Loucy (cell line): ENCODE results near the gene TMC2.
A peak's percentile ranks its signal among the peaks of the same experiment; 100 is the strongest.
"Not testable (repeated sequence)": the region's sequence is repeated elsewhere in the genome, so short reads cannot be mapped to it uniquely, and the experiment has no call there.

Source experiments
- H2AFZ ChIP-seq: fragments of 200-600 bp; sonication (generic); 2 replicates; pipeline ENCODE4 v1.6.0; 2016; ENCODE audit warnings: antibody characterized with exemption, mild to moderate bottlenecking, low read length, moderate library complexity
- H3F3A ChIP-seq: fragments of 200-600 bp; 2 replicates; pipeline ENCODE4 v1.6.0; 2016; ENCODE audit warnings: antibody characterized with exemption, low read depth, mild to moderate bottlenecking
- H3K27me3 ChIP-seq: fragments of 200-600 bp; sonication (generic); 2 replicates; pipeline ENCODE4 v1.6.1; 2014; ENCODE audit warnings: low read length, mild to moderate bottlenecking; ENCODE audit not compliant: insufficient read depth, poor library complexity, severe bottlenecking
- H3K36me3 ChIP-seq: fragments of 200-600 bp; sonication (generic); 2 replicates; pipeline ENCODE4 v1.6.1; 2016; ENCODE audit warnings: low read length; ENCODE audit not compliant: insufficient read depth
- H3K4me1 ChIP-seq: fragments of 200-600 bp; sonication (generic); 2 replicates; pipeline ENCODE4 v1.5.1; 2014; ENCODE audit warnings: low read length, mild to moderate bottlenecking; ENCODE audit not compliant: insufficient read depth, poor library complexity, severe bottlenecking
- H3K4me2 ChIP-seq: fragments of 200-600 bp; sonication (generic); 2 replicates; pipeline ENCODE4 v1.6.0; 2014; ENCODE audit warnings: antibody characterized with exemption, low read length, low read depth, mild to moderate bottlenecking; ENCODE audit not compliant: poor library complexity, severe bottlenecking
- H3K4me3 ChIP-seq: fragments of 200-600 bp; sonication (generic); 2 replicates; pipeline ENCODE4 v1.5.1; 2014; ENCODE audit warnings: low read length, mild to moderate bottlenecking, mixed read lengths; ENCODE audit not compliant: poor library complexity, severe bottlenecking
- H3K79me2 ChIP-seq: fragments of 200-600 bp; sonication (generic); 2 replicates; pipeline ENCODE4 v1.6.1; 2014; ENCODE audit warnings: low read length; ENCODE audit not compliant: insufficient read depth
- H3K9ac ChIP-seq: fragments of 200-600 bp; sonication (generic); 2 replicates; pipeline ENCODE4 v1.6.0; 2014; ENCODE audit warnings: mild to moderate bottlenecking, low read depth, low read length, moderate library complexity; ENCODE audit not compliant: poor library complexity, severe bottlenecking
- H3K9me2 ChIP-seq: fragments of 200-600 bp; sonication (generic); replicated peaks from 2 replicates; pipeline ENCODE4 v1.6.1; 2016; ENCODE audit warnings: low read depth, low read length, mixed read lengths
- H3K9me3 ChIP-seq: fragments of 200-600 bp; sonication (generic); 2 replicates; pipeline ENCODE4 v1.6.1; 2014; ENCODE audit warnings: mild to moderate bottlenecking, antibody characterized with exemption, low read length, low read depth; ENCODE audit not compliant: insufficient read depth
- H4K20me1 ChIP-seq: fragments of 200-600 bp; sonication (generic); 2 replicates; pipeline ENCODE4 v1.6.0; 2014; ENCODE audit warnings: antibody characterized with exemption, low read length, mild to moderate bottlenecking; ENCODE audit not compliant: insufficient read depth, poor library complexity, severe bottlenecking
- EZH2phosphoT487 ChIP-seq: fragments of 200-600 bp; IDR thresholded peaks from 2 replicates; pipeline ENCODE4 v1.6.1; 2018; ENCODE audit warnings: antibody characterized with exemption, mild to moderate bottlenecking, moderate library complexity, borderline replicate concordance
- TF ChIP-seq, protein P1 (sequence below): fragments of 200-600 bp; sonication (generic); conservative IDR thresholded peaks from 2 replicates; pipeline ENCODE4 v1.5.1; 2014; ENCODE audit warnings: mild to moderate bottlenecking, antibody characterized with exemption, low read length

Gene TMC2

DNA sequence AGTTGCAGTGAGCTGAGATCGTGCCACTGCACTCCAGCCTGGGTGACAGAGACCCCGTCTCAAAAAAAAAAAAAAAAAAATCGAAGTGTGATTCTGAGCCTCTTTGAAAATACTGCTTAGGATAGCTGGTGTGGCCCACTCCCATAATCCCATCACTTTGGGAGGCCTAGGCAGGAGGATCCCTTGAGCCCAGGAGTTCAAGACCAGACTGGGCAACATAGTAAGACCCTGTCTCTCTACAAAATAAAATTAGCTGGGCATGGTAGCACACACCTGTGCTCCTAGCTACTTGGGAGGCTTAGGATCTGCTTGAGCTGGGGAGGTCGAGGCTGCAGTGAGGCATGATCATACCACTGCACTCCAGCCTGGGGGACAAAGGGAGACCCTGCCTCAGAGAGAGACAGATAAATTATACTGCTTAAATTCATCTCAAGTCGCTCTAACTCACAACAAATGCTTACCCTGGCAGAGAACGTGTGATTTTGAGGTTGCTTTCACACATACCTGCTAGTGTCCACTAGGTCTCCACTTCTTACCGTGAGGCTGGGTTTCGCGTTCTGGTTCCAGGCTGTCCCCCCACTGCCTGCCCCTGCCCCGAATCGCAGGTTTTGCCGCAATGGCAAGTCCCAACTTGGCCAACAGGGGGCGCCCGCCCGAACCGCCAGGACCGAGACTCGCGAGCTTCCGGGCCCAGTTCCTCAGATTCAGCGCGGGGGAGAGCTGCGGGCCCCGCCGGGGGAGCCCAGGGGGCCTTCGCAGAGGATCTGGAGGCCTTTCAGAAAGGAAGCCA, 12.3 kb upstream of the TMC2 start:
- Histone ChIP-seq H3K4me2 (peak overlapping the region; percentile 97), H4K20me1 (no peaks in the 10 kb centered on the region), H3F3A (no peaks in the 10 kb centered on the region), H3K9me2 (no peaks in the 10 kb centered on the region), H3K9me3 (no peaks in the 10 kb centered on the region), H3K27me3 (no peaks in the 10 kb centered on the region), H2AFZ (peak overlapping the region; percentile 93), H3K36me3 (no peaks in the 10 kb centered on the region), H3K79me2 (no peaks in the 10 kb centered on the region), H3K4me3 (peak overlapping the region; percentile 90), H3K9ac (peak overlapping the region; percentile 82), H3K4me1 (peaks cover 8% of the 10 kb centered on the region)
- no peak for TF ChIP-seq EZH2phosphoT487
- TF ChIP-seq, protein P1, sequence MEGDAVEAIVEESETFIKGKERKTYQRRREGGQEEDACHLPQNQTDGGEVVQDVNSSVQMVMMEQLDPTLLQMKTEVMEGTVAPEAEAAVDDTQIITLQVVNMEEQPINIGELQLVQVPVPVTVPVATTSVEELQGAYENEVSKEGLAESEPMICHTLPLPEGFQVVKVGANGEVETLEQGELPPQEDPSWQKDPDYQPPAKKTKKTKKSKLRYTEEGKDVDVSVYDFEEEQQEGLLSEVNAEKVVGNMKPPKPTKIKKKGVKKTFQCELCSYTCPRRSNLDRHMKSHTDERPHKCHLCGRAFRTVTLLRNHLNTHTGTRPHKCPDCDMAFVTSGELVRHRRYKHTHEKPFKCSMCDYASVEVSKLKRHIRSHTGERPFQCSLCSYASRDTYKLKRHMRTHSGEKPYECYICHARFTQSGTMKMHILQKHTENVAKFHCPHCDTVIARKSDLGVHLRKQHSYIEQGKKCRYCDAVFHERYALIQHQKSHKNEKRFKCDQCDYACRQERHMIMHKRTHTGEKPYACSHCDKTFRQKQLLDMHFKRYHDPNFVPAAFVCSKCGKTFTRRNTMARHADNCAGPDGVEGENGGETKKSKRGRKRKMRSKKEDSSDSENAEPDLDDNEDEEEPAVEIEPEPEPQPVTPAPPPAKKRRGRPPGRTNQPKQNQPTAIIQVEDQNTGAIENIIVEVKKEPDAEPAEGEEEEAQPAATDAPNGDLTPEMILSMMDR = peak; percentile 94

DNA sequence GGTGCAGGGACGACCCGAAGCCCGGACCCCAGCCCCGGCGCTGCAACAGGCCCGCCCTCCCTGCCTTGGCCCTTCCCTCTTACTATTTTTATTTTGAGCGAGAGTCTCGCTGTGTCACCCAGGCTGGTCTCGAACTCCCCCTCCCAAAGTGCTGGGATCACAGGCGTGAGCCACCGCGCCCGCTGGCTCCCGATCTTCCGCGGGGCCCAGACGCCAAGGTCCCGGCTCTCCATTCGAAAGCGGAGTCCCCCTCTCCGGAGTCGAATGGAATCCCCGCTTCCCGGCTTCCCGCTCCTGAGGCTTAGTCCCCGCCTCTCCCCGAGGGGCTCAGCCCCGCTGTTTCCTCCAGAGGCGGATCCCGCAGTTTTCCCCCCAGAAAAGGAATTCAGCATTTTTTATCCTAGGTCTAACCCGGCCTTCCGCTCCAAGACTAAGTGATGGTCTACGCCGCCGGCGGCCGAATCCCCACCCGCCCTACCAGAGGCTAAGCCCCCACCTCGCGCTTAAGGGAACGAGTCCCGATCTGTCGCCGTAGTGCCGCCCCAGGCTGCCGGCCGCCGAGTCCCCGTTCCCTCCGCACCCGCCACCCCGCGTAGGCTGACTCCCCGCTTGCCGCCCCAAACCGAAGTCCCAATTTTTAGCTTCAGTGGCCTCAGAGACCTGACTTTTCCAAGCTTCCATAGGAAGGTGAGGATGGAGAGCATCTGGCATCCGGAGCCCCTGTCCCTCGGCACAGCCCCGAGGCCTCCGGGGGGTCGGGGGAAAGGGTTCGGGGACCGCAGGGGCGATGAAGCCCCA, 11.5 kb upstream of the TMC2 start:
- no peaks in the 10 kb centered on the region for H3K79me2 ChIP-seq
- H4K20me1 ChIP-seq = no peaks in the 10 kb centered on the region
- no peak for TF ChIP-seq EZH2phosphoT487
- TF ChIP-seq, protein P1 = no peak; the same call in 1 of the 2 replicates
- no peaks in the 10 kb centered on the region for H3F3A ChIP-seq
- H3K36me3 ChIP-seq = no peaks in the 10 kb centered on the region
- peaks cover 8% of the 10 kb centered on the region for H3K4me1 ChIP-seq
- H3K4me2 ChIP-seq = peak overlapping the region; percentile 97
- peak overlapping the region; percentile 90 for H3K4me3 ChIP-seq
- H2AFZ ChIP-seq = peak overlapping the region; percentile 93
- no peaks in the 10 kb centered on the region for H3K27me3 ChIP-seq
- H3K9me2 ChIP-seq = no peaks in the 10 kb centered on the region
- peak overlapping the region; percentile 82 for H3K9ac ChIP-seq
- no peaks in the 10 kb centered on the region for H3K9me3 ChIP-seq

DNA sequence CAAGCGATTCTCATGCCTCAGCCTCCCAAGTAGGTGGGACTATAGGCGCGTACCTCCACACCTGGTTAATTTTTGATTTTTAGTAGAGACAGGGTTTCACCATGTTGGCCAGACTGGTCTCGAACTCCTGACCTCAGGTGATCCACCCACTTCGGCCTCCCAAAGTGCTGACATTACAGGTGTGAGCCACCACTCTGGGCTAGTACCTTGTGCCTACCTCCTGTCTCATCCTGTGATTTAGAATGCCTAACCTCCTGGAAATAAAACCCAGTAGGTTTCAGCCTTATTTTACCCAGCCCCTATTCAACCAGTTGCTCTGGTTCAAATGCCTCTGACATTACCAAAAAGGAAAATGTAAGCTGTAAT, 10.2 kb upstream of the TMC2 start:
- not testable (repeated sequence) for H3K79me2 ChIP-seq, H3K9me3 ChIP-seq, H3K9me2 ChIP-seq, H3K9ac ChIP-seq, H4K20me1 ChIP-seq, H3K4me1 ChIP-seq, H3K36me3 ChIP-seq, H3K27me3 ChIP-seq, H3F3A ChIP-seq, H3K4me3 ChIP-seq, H2AFZ ChIP-seq, H3K4me2 ChIP-seq
